HFF-Myc (cell line): Measurements from ENCODE around the gene EML6.

ENCODE experiments used
- DNase-seq: peaks from one replicate; pipeline ENCODE4 v3.0.0-alpha.2; 2011; ENCODE audit warnings: low read depth; ENCODE audit errors: extremely low read depth
- H3K4me3 ChIP-seq: replicated peaks from 2 replicates; pipeline ENCODE4 v1.5.1; 2011; ENCODE audit warnings: low read depth, mild to moderate bottlenecking, control low read depth, low read length
- CTCF ChIP-seq: IDR thresholded peaks from 2 replicates; pipeline ENCODE4 v1.5.1; 2012; ENCODE audit warnings: mild to moderate bottlenecking, low read depth, low read length, control low read depth; ENCODE audit errors: missing control alignments

The EML6 gene

GRCh38 chr2:54887850-54888545 lies 164.5 kb downstream of the EML6 start:
- TF ChIP-seq CTCF, result no peak
- no peak overlapping the region for H3K4me3 ChIP-seq
- DNase-seq, result no peak

- H3K4me3 ChIP-seq, result no peak overlapping the region
- DNase-seq, result no peak
- no peak for TF ChIP-seq CTCF
Measured at GRCh38 chr2:54889053-54889452, 165.6 kb downstream of the EML6 start.

GRCh38 chr2:54891909-54892308 lies 168.4 kb downstream of the EML6 start:
- no peak for TF ChIP-seq CTCF
- DNase-seq, result no peak
- no peak overlapping the region for H3K4me3 ChIP-seq

- TF ChIP-seq CTCF, result no peak
- no peak for DNase-seq
- no peak overlapping the region for H3K4me3 ChIP-seq
Measured at GRCh38 chr2:54894467-54894866, 171.0 kb downstream of the EML6 start.

- no peak for DNase-seq
- no peak overlapping the region for H3K4me3 ChIP-seq
- no peak for TF ChIP-seq CTCF
Measured at GRCh38 chr2:54895730-54896129, 172.3 kb downstream of the EML6 start.

- TF ChIP-seq CTCF, result no peak
- DNase-seq, result no peak
- no peak overlapping the region for H3K4me3 ChIP-seq
Measured at GRCh38 chr2:54897420-54898310, 174.2 kb downstream of the EML6 start.
